GM12878 (cell line): Measurements from ENCODE around the gene TMC6. TPM values are rescaled to one million over a fixed set of nuclear protein-coding genes. Genes with fewer than 3 reads are reported as not detected.

Experiments
- ATAC-seq: fragments of 200-7000 bp; cut with Tn5 transposase; 3 replicates; pipeline ENCODE4 v1.9.1; 2020; ENCODE audit warnings: mild to moderate bottlenecking, moderate library complexity
- BruUV-seq: library from RNA; stranded (reverse); fragments of 400-500 nt; replicated peaks from 2 replicates; lab custom pipeline; 2021; lab: Mats Ljungman, UMichigan
- CTCF ChIA-PET: fragments of 300-600 bp; sonication (Branson Sonifier 250); formaldehyde crosslinking; extraction: SDS; loops from one replicate; lab custom pipeline; 2021; ENCODE audit warnings: inconsistent platforms; lab: Yijun Ruan, JAX
- POLR2A ChIA-PET: fragments of 350-600 bp; formaldehyde crosslinking; extraction: SDS; loops from one replicate; lab custom pipeline; 2021; ENCODE audit warnings: inconsistent platforms; lab: Charles Lee
- RAD21 ChIA-PET: fragments of 300-600 bp; sonication (Branson Sonifier 250); formaldehyde crosslinking; loops from one replicate; lab custom pipeline; 2023; ENCODE audit warnings: antibody characterized with exemption; ENCODE audit not compliant: unreplicated experiment; lab: Charles Lee
- SMC1A ChIA-PET: fragments of 300-600 bp; sonication (Branson Sonifier 250); formaldehyde crosslinking; loops from one replicate; lab custom pipeline; 2023; ENCODE audit not compliant: unreplicated experiment, uncharacterized antibody; lab: Charles Lee
- DNase-seq: peaks from one replicate; pipeline ENCODE4 v3.0.0-alpha.2; 2011; ENCODE audit warnings: low read depth, low spot score
- FAIRE-seq: peaks from 3 replicates; lab custom pipeline; 2011; peaks lifted over from hg19 to GRCh38; lab: Jason Lieb, UNC
- H2AFZ ChIP-seq: 2 replicates; pipeline ENCODE4 v1.6.0; 2011; ENCODE audit warnings: low read depth, low read length, control low read depth; ENCODE audit not compliant: control insufficient read depth
- H3K27ac ChIP-seq: 2 replicates; pipeline ENCODE4 v1.5.1; 2011; ENCODE audit warnings: control low read depth; ENCODE audit not compliant: control insufficient read depth, insufficient read depth
- H3K27me3 ChIP-seq, 2 experiments: replicated peaks in 1 of 2; 2 replicates each; pipeline versions ENCODE4 v1.6.0 to v1.6.1; 2011; ENCODE audit warnings: low read length in 1 of 2; ENCODE audit not compliant: control insufficient read depth in 2 of 2, insufficient read depth in 2 of 2
- H3K36me3 ChIP-seq, 2 experiments: 2 replicates each; pipeline ENCODE4 v1.5.1; 2011; ENCODE audit warnings: low read length in 1 of 2; ENCODE audit not compliant: control insufficient read depth in 2 of 2, insufficient read depth in 2 of 2
- H3K4me1 ChIP-seq: 2 replicates; pipeline ENCODE4 v1.6.1; 2011; ENCODE audit warnings: mild to moderate bottlenecking, low read length, moderate library complexity, mixed read lengths; ENCODE audit not compliant: control insufficient read depth, insufficient read depth
- H3K4me2 ChIP-seq: 2 replicates; pipeline ENCODE4 v1.6.0; 2011; ENCODE audit warnings: control low read depth; ENCODE audit not compliant: control insufficient read depth, insufficient read depth
- H3K4me3 ChIP-seq: fragments of 200-600 bp; sonication (generic); 2 replicates; pipeline ENCODE4 v1.5.1; 2016
- H3K79me2 ChIP-seq: 2 replicates; pipeline ENCODE4 v1.6.0; 2011; ENCODE audit warnings: low read length; ENCODE audit not compliant: control insufficient read depth, insufficient read depth
- H3K9ac ChIP-seq: 2 replicates; pipeline ENCODE4 v1.8.0; 2011; ENCODE audit warnings: low read length, control low read depth, mixed read lengths; ENCODE audit not compliant: control insufficient read depth, insufficient read depth
- H3K9me3 ChIP-seq: replicated peaks from 3 replicates; pipeline ENCODE4 v1.5.1; 2011; ENCODE audit warnings: mild to moderate bottlenecking, low read length; ENCODE audit not compliant: control insufficient read depth, insufficient read depth
- H4K20me1 ChIP-seq: 2 replicates; pipeline ENCODE4 v1.6.0; 2011; ENCODE audit not compliant: control insufficient read depth, insufficient read depth
- ESRRA ChIP-seq: IDR thresholded peaks from 2 replicates; pipeline ENCODE4 v1.6.1; 2012; ENCODE audit warnings: mild to moderate bottlenecking, low read length, improper control_type of control experiment
- ETV6 ChIP-seq, 2 experiments: fragments of 450-650 bp in 1 of 2; IDR thresholded peaks in 1 of 2; conservative IDR thresholded peaks in 1 of 2; 2 replicates each; pipeline ENCODE4 v1.6.1; 2014; ENCODE audit warnings: antibody characterized with exemption in 1 of 2, borderline replicate concordance in 1 of 2, low read depth in 1 of 2, mild to moderate bottlenecking in 1 of 2, moderate library complexity in 1 of 2
- FOS ChIP-seq: IDR thresholded peaks from 3 replicates; pipeline ENCODE4 v1.6.1; 2011; ENCODE audit warnings: borderline replicate concordance; ENCODE audit not compliant: insufficient read length; ENCODE audit errors: extremely low read depth
- HDAC2 ChIP-seq: fragments of 200-600 bp; sonication (generic); IDR thresholded peaks from 2 replicates; pipeline ENCODE4 v1.6.1; 2017
- JUND ChIP-seq: IDR thresholded peaks from 2 replicates; pipeline ENCODE4 v1.6.1; 2012; ENCODE audit warnings: low read depth, mild to moderate bottlenecking, low read length, improper control_type of control experiment, moderate library complexity
- LARP7 ChIP-seq: fragments of 450-650 bp; IDR thresholded peaks from 2 replicates; pipeline ENCODE4 v1.6.1; 2017; ENCODE audit warnings: mild to moderate bottlenecking
- MTA3 ChIP-seq: IDR thresholded peaks from 2 replicates; pipeline ENCODE4 v1.6.1; 2012; ENCODE audit warnings: low read length, inconsistent platforms, borderline replicate concordance
- PAX8 ChIP-seq: fragments of 450-650 bp; IDR thresholded peaks from 2 replicates; pipeline ENCODE4 v1.6.1; 2017; ENCODE audit warnings: mild to moderate bottlenecking, moderate library complexity
- POU2F2 ChIP-seq: IDR thresholded peaks from 3 replicates; pipeline ENCODE4 v1.6.1; 2011; ENCODE audit warnings: low read depth, mild to moderate bottlenecking, low read length, borderline replicate concordance
- RAD51 ChIP-seq: fragments of 450-650 bp; IDR thresholded peaks from 2 replicates; pipeline ENCODE4 v1.6.1; 2016; ENCODE audit warnings: moderate library complexity, mild to moderate bottlenecking, inconsistent platforms
- RBBP5 ChIP-seq: fragments of 200-600 bp; sonication (generic); conservative IDR thresholded peaks from 2 replicates; pipeline ENCODE4 v1.6.1; 2016
- SIX5 ChIP-seq: IDR thresholded peaks from 2 replicates; pipeline ENCODE4 v1.6.1; 2011; ENCODE audit warnings: mild to moderate bottlenecking, low read depth, low read length, moderate library complexity; ENCODE audit not compliant: severe bottlenecking
- TCF7 ChIP-seq: IDR thresholded peaks from 2 replicates; pipeline ENCODE4 v1.6.1; 2014; ENCODE audit warnings: antibody characterized with exemption, borderline replicate concordance
- ZBED1 ChIP-seq: IDR thresholded peaks from 2 replicates; pipeline ENCODE4 v1.6.1; 2016; ENCODE audit warnings: borderline replicate concordance
- ZNF622 ChIP-seq: fragments of 450-650 bp; IDR thresholded peaks from 2 replicates; pipeline ENCODE4 v1.6.1; 2017; ENCODE audit warnings: mild to moderate bottlenecking, inconsistent platforms
- WGBS: methylation state at CpG from one replicate; pipeline ENCODE4 v1.1.6; 2016; ENCODE audit warnings: low lambda C conversion rate; ENCODE audit not compliant: insufficient replicate concordance, insufficient coverage; ENCODE audit errors: missing lambda C conversion rate; 5-methylcytosine and 5-hydroxymethylcytosine counted together
- in situ Hi-C: fragments of 300-500 bp; cut with MboI; formaldehyde crosslinking; loops from 9 replicates; pipeline ENCODE4 v1.14.3; 2018; ENCODE audit warnings: mixed read lengths
- intact Hi-C: fragments of 100-400 bp; cut with micrococcal nuclease; formaldehyde crosslinking; loops from one replicate; pipeline ENCODE4 v1.14.2; 2022; ENCODE audit not compliant: unreplicated experiment
- polyA plus RNA-seq, 11 experiments: library from polyadenylated mRNA; depleted of rRNA in 4 of 11; unstranded in 6 of 11; stranded (reverse) in 5 of 11; fragments of >200 nt; fragmentation: Nextera tagmentation in 4 of 11; fragmentation: Illumina TruSeq in 1 of 11; extraction: Ambion mirVana in 4 of 11; extraction: Trizol in 1 of 11; gene quantifications; 1 replicate in 1 of 11; 2 replicates in 10 of 11; pipeline versions ENCODE4 v1.2.1 to v1.2.3, GENCODE V29; 2011 to 2016; ENCODE audit warnings: inconsistent platforms in 2 of 11, missing spikeins in 2 of 11, low read depth in 1 of 11
- total RNA-seq, 4 experiments: library from RNA; depleted of rRNA in 3 of 4; stranded (reverse); fragments of >200 nt in 3 of 4; fragmentation: Illumina TruSeq in 1 of 4; extraction: Trizol in 1 of 4; gene quantifications; 2 replicates each; pipeline versions ENCODE4 v1.2.1 to v1.2.3, GENCODE V29; 2013 to 2021
- TF ChIP-seq, protein P1 (sequence below), 3 experiments: IDR thresholded peaks in 2 of 3; conservative IDR thresholded peaks in 1 of 3; 2 replicates each; pipeline ENCODE4 v1.5.1; 2011; ENCODE audit warnings: low read depth in 3 of 3, low read length in 3 of 3, mild to moderate bottlenecking in 3 of 3, control low read depth in 2 of 3, moderate library complexity in 2 of 3, inconsistent platforms in 1 of 3, mixed read lengths in 1 of 3; ENCODE audit not compliant: control insufficient read depth in 2 of 3, insufficient read depth in 1 of 3; ENCODE audit errors: extremely low read depth in 1 of 3
- TF ChIP-seq, protein P2 (sequence below): IDR thresholded peaks from 2 replicates; pipeline ENCODE4 v1.6.1; 2012; ENCODE audit warnings: low read depth, low read length, improper control_type of control experiment
- TF ChIP-seq, protein P3 (sequence below): fragments of 450-650 bp; IDR thresholded peaks from 2 replicates; pipeline ENCODE4 v1.6.1; 2016; ENCODE audit warnings: mild to moderate bottlenecking

Gene TMC6
- total and polyA plus RNA-seq, 10 of the 15 experiments (the other 5 are each of a cell fraction or from before 2014, with no cell fraction given): 1.9 to 232 (median 60.6) TPM

DNA sequence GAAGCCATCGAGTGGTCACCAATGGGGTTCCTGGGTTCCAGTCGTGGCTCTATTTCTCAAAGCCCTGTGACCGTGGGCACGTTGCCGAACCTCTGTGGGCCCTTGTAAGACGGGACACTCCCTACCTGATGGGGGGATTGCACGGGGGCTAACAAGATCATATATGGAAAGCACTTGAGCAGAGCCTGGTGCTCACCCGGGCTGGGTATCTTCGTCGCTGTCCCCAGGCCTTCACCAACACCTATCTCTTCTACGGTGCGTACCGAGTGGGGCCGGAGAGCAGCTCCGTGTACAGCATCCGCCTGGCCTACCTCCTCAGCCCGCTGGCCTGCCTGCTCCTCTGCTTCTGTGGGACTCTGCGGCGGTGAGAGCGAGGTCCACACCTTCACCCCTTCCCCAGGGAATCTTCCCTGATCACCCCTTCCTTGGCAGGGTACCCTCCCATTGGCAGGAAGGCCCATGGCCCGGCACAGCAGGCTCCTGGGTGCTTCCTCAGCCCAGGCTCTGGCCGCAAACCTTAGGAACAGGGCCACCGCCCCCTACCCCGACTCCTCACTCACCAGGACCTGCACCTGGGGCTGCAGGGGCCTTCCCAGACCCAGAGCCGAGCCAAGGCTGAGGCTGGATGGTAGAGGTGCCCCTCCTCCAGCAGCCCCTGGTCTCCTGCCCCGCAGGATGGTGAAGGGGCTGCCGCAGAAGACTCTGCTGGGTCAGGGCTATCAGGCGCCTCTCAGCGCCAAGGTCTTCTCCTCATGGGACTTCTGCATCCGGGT is 4.8 kb upstream of the TMC6 start:
- Histone ChIP-seq H3K27me3 (no peaks in the 10 kb centered on the region), H3K27ac (peak overlapping the region; percentile 93), H3K4me1 (peaks cover 63% of the 10 kb centered on the region), H3K36me3 (peaks cover 13 to 16% of the 10 kb centered on the region in 2 experiments; a peak in 3 of 4 replicates), H4K20me1 (no peaks in the 10 kb centered on the region), H3K4me3 (peak overlapping the region; percentile 94), H3K4me2 (peak overlapping the region; percentile 96), H3K9me3 (no peaks in the 10 kb centered on the region), H2AFZ (no peak overlapping the region), H3K9ac (peak overlapping the region; percentile 86), H3K79me2 (peaks cover 71% of the 10 kb centered on the region)
- RAD21 ChIA-PET: interaction anchor here (1.0 to 6.8 kb wide), 6 partner anchors 8 to 114 kb away, joined by 3 to 83 read pairs (median 6); no protein-coding TSS in a partner anchor
- DNase-seq: no peak
- FAIRE-seq: no peak
- 56% methylated on average over 30 of the region's 30 CpGs for WGBS
- CTCF ChIA-PET: interaction anchor here (1.3 to 9.5 kb wide), 13 partner anchors 7 to 114 kb away, joined by 3 to 132 read pairs (median 10); partner anchors contain the start of genes C17orf99, SYNGR2 and TMC6
- BruUV-seq: no TSS peak
- no peak for ATAC-seq
- SMC1A ChIA-PET: interaction anchor here (0.9 to 5.1 kb wide), 3 partner anchors 9 to 42 kb away, joined by 4 to 51 read pairs (median 14); no protein-coding TSS in a partner anchor
- POLR2A ChIA-PET: interaction anchor here (0.7 to 2.3 kb wide), 7 partner anchors 9 to 53 kb away, joined by 3 to 9 read pairs (median 4); partner anchors contain the start of gene SYNGR2
- in situ Hi-C loops (no loop called here), intact Hi-C loops (no loop called here)
- no peak for TF ChIP-seq FOS
- no peak for TF ChIP-seq ZNF622
- TF ChIP-seq ZBED1: no peak
- TF ChIP-seq PAX8: no peak
- 0 out of 3 replicates have a peak, but pooled peaks have one; percentile 19 for TF ChIP-seq POU2F2
- TF ChIP-seq JUND: no peak
- TF ChIP-seq, protein P1, sequence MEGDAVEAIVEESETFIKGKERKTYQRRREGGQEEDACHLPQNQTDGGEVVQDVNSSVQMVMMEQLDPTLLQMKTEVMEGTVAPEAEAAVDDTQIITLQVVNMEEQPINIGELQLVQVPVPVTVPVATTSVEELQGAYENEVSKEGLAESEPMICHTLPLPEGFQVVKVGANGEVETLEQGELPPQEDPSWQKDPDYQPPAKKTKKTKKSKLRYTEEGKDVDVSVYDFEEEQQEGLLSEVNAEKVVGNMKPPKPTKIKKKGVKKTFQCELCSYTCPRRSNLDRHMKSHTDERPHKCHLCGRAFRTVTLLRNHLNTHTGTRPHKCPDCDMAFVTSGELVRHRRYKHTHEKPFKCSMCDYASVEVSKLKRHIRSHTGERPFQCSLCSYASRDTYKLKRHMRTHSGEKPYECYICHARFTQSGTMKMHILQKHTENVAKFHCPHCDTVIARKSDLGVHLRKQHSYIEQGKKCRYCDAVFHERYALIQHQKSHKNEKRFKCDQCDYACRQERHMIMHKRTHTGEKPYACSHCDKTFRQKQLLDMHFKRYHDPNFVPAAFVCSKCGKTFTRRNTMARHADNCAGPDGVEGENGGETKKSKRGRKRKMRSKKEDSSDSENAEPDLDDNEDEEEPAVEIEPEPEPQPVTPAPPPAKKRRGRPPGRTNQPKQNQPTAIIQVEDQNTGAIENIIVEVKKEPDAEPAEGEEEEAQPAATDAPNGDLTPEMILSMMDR (IDR thresholded peaks at IDR 0.05 in 2 of 3, conservative IDR thresholded peaks at IDR 0.05 in 1 of 3; ENCODE audit: control insufficient read depth in 2 of 3, extremely low read depth in 1 of 3, insufficient read depth in 1 of 3, low read depth in 3 of 3, low read length in 3 of 3): no peak
- no peak for TF ChIP-seq ETV6 (conservative IDR thresholded peaks at IDR 0.05 in 1 of 2, IDR thresholded peaks at IDR 0.05 in 1 of 2; ENCODE audit: borderline replicate concordance in 1 of 2, low read depth in 1 of 2)
- TF ChIP-seq MTA3: no peak
- TF ChIP-seq, protein P2, sequence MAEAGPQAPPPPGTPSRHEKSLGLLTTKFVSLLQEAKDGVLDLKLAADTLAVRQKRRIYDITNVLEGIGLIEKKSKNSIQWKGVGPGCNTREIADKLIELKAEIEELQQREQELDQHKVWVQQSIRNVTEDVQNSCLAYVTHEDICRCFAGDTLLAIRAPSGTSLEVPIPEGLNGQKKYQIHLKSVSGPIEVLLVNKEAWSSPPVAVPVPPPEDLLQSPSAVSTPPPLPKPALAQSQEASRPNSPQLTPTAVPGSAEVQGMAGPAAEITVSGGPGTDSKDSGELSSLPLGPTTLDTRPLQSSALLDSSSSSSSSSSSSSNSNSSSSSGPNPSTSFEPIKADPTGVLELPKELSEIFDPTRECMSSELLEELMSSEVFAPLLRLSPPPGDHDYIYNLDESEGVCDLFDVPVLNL: no peak
- no peak for TF ChIP-seq SIX5
- TF ChIP-seq RAD51: no peak
- no peak for TF ChIP-seq TCF7
- TF ChIP-seq LARP7: 0 out of 2 replicates have a peak, but pooled peaks have one; percentile 31
- no peak for TF ChIP-seq HDAC2
- TF ChIP-seq RBBP5: no peak
- TF ChIP-seq ESRRA: no peak
- TF ChIP-seq, protein P3, sequence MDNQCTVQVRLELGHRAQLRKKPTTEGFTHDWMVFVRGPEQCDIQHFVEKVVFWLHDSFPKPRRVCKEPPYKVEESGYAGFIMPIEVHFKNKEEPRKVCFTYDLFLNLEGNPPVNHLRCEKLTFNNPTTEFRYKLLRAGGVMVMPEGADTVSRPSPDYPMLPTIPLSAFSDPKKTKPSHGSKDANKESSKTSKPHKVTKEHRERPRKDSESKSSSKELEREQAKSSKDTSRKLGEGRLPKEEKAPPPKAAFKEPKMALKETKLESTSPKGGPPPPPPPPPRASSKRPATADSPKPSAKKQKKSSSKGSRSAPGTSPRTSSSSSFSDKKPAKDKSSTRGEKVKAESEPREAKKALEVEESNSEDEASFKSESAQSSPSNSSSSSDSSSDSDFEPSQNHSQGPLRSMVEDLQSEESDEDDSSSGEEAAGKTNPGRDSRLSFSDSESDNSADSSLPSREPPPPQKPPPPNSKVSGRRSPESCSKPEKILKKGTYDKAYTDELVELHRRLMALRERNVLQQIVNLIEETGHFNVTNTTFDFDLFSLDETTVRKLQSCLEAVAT: peak; percentile 96
